ENCODE data around the gene VAV3.
"Not testable (repeated sequence)": the region's sequence is repeated elsewhere in the genome, so short reads cannot be mapped to it uniquely, and the experiment has no call there.

The VAV3 gene

DNA sequence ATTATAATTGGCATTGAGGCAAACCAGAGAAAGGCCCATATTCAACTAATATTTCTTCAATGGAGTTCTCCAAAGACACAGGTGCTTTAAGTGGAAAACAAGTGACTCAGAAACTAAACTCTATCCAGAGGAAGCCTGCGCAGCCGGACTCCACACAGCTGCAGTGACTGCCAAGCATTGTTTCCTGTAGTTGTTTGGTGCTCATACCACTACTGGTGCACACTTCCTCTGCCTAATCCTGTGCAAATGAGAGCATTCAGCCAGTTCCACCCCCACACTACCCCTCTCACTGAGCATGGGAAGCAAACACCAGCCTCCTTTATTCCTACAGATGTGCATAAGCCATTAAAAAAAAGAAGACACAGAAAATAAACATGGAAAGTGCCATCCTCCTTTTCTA is 102.9 kb downstream of the VAV3 start:
- DNase-seq (ENCODE audit: extremely low read depth, low read depth), result no peak
- H3K4me3 ChIP-seq (replicated peaks; ENCODE audit: low read depth, low read length), result no peak overlapping the region
- TF ChIP-seq, protein P1, sequence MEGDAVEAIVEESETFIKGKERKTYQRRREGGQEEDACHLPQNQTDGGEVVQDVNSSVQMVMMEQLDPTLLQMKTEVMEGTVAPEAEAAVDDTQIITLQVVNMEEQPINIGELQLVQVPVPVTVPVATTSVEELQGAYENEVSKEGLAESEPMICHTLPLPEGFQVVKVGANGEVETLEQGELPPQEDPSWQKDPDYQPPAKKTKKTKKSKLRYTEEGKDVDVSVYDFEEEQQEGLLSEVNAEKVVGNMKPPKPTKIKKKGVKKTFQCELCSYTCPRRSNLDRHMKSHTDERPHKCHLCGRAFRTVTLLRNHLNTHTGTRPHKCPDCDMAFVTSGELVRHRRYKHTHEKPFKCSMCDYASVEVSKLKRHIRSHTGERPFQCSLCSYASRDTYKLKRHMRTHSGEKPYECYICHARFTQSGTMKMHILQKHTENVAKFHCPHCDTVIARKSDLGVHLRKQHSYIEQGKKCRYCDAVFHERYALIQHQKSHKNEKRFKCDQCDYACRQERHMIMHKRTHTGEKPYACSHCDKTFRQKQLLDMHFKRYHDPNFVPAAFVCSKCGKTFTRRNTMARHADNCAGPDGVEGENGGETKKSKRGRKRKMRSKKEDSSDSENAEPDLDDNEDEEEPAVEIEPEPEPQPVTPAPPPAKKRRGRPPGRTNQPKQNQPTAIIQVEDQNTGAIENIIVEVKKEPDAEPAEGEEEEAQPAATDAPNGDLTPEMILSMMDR (IDR thresholded peaks at IDR 0.05; ENCODE audit: low read depth, low read length, missing control alignments), result no peak

DNA sequence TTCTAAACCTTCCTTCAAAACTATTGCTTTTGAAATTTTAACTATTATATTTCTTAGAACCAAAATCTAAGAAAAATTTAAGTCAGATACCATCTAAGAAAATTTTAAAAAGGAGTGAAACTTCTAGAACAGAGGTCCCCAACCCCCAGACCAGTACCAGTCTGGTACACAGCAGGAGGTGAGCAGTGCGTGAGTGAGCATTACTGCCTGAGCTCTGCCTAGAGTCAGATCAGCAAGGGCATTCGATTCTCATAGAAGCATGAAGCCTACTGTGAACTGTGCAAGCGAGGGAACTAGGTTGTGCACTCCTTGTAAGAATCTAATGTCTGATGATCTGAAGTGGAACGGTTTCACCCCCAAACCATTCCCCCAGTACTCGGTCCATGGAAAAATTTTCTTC is 106.7 kb downstream of the VAV3 start:
- DNase-seq (ENCODE audit: extremely low read depth, low read depth), result no peak
- TF ChIP-seq, protein P1 (IDR thresholded peaks at IDR 0.05; ENCODE audit: low read depth, low read length, missing control alignments), result no peak
- H3K4me3 ChIP-seq (replicated peaks; ENCODE audit: low read depth, low read length), result no peak overlapping the region

DNA sequence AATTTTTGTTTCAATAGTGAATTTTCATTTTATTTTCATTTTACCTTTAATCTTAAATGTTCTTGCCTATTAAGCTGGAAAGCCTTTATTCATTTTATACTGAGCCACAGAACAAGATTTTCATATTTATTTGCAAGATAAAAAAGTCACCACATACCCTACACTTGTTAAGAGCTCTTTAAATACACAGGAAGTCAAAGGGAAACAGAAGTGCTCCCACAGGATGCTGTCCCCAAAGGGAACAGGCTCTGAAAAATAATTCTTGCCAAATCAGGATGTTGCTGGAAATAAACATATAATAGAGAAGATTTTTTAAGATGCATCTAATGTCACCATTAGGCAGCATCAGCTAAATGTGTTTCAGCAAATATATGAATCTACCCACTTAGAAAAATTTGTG is 113.6 kb downstream of the VAV3 start:
- DNase-seq (ENCODE audit: extremely low read depth, low read depth), result no peak
- no peak overlapping the region for H3K4me3 ChIP-seq (replicated peaks; ENCODE audit: low read depth, low read length)
- TF ChIP-seq, protein P1 (IDR thresholded peaks at IDR 0.05; ENCODE audit: low read depth, low read length, missing control alignments), result no peak

DNA sequence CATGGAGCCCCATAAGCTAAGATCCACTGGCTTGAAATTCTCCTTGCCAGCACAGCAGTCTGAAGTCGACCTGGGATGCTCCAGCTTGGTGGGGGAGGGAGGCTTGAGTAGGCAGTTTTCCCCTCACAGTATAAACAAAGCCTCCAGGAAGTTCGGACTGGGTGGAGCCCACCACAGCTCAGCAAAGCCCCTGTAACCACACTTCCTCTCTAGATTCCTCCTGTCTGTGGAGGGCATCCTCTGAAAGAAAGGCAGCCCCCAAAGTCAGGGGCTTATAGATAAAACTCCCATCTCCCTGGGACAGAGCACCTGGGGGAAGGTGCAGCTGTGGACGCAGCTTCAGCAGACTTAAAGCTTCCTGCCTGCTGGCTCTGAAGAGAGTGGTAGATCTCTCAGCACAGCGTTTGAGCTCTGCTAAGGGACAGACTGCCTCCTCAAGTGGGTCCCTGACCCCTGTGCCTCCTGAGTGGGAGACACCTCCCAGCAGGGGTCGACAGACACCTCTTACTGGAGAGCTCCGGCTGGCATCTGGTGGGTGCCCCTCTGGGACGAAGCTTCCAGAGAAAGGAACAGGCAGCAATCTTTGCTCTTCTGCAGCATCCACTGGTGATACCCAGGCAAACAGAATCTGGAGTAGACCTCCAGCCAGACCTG is 120.3 kb downstream of the VAV3 start:
- not testable (repeated sequence) for DNase-seq (ENCODE audit: extremely low read depth, low read depth); H3K4me3 ChIP-seq (replicated peaks; ENCODE audit: low read depth, low read length)

GRCh38 chr1:107843989-107844388 is 121.0 kb downstream of the VAV3 start:
- no peak for DNase-seq (ENCODE audit: extremely low read depth, low read depth)
- TF ChIP-seq, protein P1 (IDR thresholded peaks at IDR 0.05; ENCODE audit: low read depth, low read length, missing control alignments), result no peak
- no peak overlapping the region for H3K4me3 ChIP-seq (replicated peaks; ENCODE audit: low read depth, low read length)

GRCh38 chr1:107842241-107842640 is 122.7 kb downstream of the VAV3 start:
- H3K4me3 ChIP-seq (replicated peaks; ENCODE audit: low read depth, low read length), result no peak overlapping the region
- DNase-seq (ENCODE audit: extremely low read depth, low read depth), result no peak
- TF ChIP-seq, protein P1 (IDR thresholded peaks at IDR 0.05; ENCODE audit: low read depth, low read length, missing control alignments), result no peak

DNA sequence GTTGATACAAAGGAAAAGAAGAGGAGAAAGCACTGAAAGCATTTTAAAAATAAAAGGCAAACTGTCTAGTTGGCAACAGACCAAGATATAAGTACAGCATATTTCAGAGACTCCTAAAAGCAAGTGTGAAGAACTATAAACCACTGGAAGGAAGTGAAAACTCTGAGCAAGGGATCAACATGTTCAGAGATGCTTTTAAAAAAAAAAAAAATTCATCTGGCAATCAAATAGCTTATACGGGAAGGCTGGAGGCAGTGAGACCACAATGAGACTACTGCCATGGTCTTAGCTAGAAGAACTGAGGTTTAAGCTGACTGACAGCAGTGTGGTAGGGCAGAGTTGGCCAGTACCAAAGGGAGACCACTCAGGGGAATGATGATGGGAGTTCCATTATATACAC is 124.3 kb downstream of the VAV3 start:
- no peak overlapping the region for H3K4me3 ChIP-seq (replicated peaks; ENCODE audit: low read depth, low read length)
- DNase-seq (ENCODE audit: extremely low read depth, low read depth), result no peak
- TF ChIP-seq, protein P1 (IDR thresholded peaks at IDR 0.05; ENCODE audit: low read depth, low read length, missing control alignments), result no peak

Measured in HFF-Myc (cell line).